ENCODE measurements around the gene CDK14. TPM values are rescaled to one million over a fixed set of nuclear protein-coding genes. Genes with fewer than 3 reads are reported as not detected.

The CDK14 gene
- total and polyA plus RNA-seq, 2 donors (not counting 1 experiment from before 2014, with no cell fraction given): 42.1 to 167 TPM

GRCh38 chr7:90839316-90839715 lies 243.2 kb downstream of the CDK14 start:
- no peak overlapping the region for H3K4me2 ChIP-seq (replicated peaks; ENCODE audit: low read depth, low read length, poor library complexity, severe bottlenecking)
- H3K9ac ChIP-seq (ENCODE audit: low read length): no peak overlapping the region
- ChIA-PET POLR2A (no interaction called here), CTCF (no interaction called here)
- no peaks in the 10 kb centered on the region for H3K27me3 ChIP-seq (replicated peaks in 1 of 4; ENCODE audit: control extremely low read depth in 1 of 4, control insufficient read depth in 3 of 4, insufficient read depth in 4 of 4, low read length in 3 of 4)
- no CpG with 5 or more reads among the region's 1 CpG for WGBS (ENCODE audit: insufficient coverage)
- H3K27ac Mint-ChIP-seq: no peak overlapping the region
- TF ChIP-seq, protein P1, sequence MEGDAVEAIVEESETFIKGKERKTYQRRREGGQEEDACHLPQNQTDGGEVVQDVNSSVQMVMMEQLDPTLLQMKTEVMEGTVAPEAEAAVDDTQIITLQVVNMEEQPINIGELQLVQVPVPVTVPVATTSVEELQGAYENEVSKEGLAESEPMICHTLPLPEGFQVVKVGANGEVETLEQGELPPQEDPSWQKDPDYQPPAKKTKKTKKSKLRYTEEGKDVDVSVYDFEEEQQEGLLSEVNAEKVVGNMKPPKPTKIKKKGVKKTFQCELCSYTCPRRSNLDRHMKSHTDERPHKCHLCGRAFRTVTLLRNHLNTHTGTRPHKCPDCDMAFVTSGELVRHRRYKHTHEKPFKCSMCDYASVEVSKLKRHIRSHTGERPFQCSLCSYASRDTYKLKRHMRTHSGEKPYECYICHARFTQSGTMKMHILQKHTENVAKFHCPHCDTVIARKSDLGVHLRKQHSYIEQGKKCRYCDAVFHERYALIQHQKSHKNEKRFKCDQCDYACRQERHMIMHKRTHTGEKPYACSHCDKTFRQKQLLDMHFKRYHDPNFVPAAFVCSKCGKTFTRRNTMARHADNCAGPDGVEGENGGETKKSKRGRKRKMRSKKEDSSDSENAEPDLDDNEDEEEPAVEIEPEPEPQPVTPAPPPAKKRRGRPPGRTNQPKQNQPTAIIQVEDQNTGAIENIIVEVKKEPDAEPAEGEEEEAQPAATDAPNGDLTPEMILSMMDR (IDR thresholded peaks at IDR 0.05): no peak
- peaks cover 0 to 13% (median 9%) of the 10 kb centered on the region in 3 donors for H3K9me3 ChIP-seq (ENCODE audit: control extremely low read depth in 1 of 3, control insufficient read depth in 2 of 3, insufficient read depth in 1 of 3, low read length in 2 of 3)
- DNase-seq: no peak
- H2AFZ ChIP-seq (ENCODE audit: insufficient read depth, low read depth, low read length, poor library complexity, severe bottlenecking): no peak overlapping the region
- H3K36me3 ChIP-seq (replicated peaks in 1 of 2; ENCODE audit: control extremely low read depth in 1 of 2, control insufficient read depth in 1 of 2, extremely low read depth in 1 of 2, insufficient read depth in 2 of 2, low read length in 1 of 2): peaks cover 0 to 6% of the 10 kb centered on the region in 2 experiments
- H3K4me1 Mint-ChIP-seq: peaks cover 46% of the 10 kb centered on the region
- no peak overlapping the region for H3K4me3 ChIP-seq (ENCODE audit: control extremely low read depth in 1 of 5, extremely low read depth in 1 of 5, insufficient read depth in 1 of 5, low read depth in 2 of 5, low read length in 4 of 5)
- H3K4me3 Mint-ChIP-seq: no peak overlapping the region
- H3K27me3 Mint-ChIP-seq: no peaks in the 10 kb centered on the region
- intact Hi-C loops (cut with micrococcal nuclease): no loop called here
- peaks cover 5 to 15% of the 10 kb centered on the region in 2 donors for H3K4me1 ChIP-seq (ENCODE audit: control insufficient read depth in 2 of 2, insufficient read depth in 2 of 2, low read length in 2 of 2)
- ATAC-seq (ENCODE audit: low read depth): no peak
- H3K9me3 Mint-ChIP-seq (ENCODE audit: insufficient read depth): peaks cover 3% of the 10 kb centered on the region
- no peak overlapping the region for H3K27ac ChIP-seq (ENCODE audit: low read length in 2 of 2)
- H3K79me2 ChIP-seq (ENCODE audit: control insufficient read depth, insufficient read depth, low read length): peaks cover 38% of the 10 kb centered on the region
- peaks cover 24% of the 10 kb centered on the region for H4K20me1 ChIP-seq (ENCODE audit: control insufficient read depth, insufficient read depth, low read length, poor library complexity, severe bottlenecking)

DNA sequence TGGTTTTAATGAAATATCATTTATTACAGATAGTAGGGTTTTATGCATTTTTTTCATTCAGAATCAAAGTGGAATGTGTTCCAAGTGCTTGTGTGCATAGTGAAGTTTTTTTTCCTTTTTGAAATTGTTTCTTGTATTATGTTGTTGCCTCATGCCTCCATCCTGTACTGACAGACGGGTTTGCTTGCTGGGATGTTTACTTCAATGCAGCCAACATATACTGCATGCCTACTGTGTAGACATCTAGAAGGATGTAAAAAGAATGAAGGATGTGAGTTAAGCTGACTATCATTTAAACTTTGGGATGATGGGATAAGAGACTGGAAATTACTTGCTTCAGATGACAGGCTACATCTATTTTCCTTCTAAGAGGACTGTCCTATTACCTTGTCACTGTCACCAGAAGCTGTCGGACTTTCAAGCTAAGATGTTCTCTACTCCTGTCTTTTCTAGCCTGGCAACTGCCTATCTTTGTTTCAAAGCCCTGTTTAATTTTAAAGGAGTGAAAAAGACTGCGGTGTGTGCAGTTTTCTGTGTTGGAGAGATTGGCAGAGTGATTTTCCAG lies 243.7 kb downstream of the CDK14 start:
- DNase-seq (no peak), ATAC-seq (ENCODE audit: low read depth) (no peak)
- Mint-ChIP-seq H3K27me3 (no peaks in the 10 kb centered on the region), H3K4me3 (no peak overlapping the region), H3K27ac (no peak overlapping the region), H3K4me1 (peaks cover 50% of the 10 kb centered on the region), H3K9me3 (ENCODE audit: insufficient read depth) (peaks cover 3% of the 10 kb centered on the region)
- Histone ChIP-seq H3K9ac (ENCODE audit: low read length) (no peak overlapping the region), H3K4me1 (ENCODE audit: control insufficient read depth in 2 of 2, insufficient read depth in 2 of 2, low read length in 2 of 2) (peaks cover 5 to 15% of the 10 kb centered on the region in 2 donors), H4K20me1 (ENCODE audit: control insufficient read depth, insufficient read depth, low read length, poor library complexity, severe bottlenecking) (peaks cover 19% of the 10 kb centered on the region), H3K9me3 (ENCODE audit: control extremely low read depth in 1 of 3, control insufficient read depth in 2 of 3, insufficient read depth in 1 of 3, low read length in 2 of 3) (peaks cover 0 to 13% (median 9%) of the 10 kb centered on the region in 3 donors), H3K4me3 (ENCODE audit: control extremely low read depth in 1 of 5, extremely low read depth in 1 of 5, insufficient read depth in 1 of 5, low read depth in 2 of 5, low read length in 4 of 5) (no peak overlapping the region), H3K36me3 (replicated peaks in 1 of 2; ENCODE audit: control extremely low read depth in 1 of 2, control insufficient read depth in 1 of 2, extremely low read depth in 1 of 2, insufficient read depth in 2 of 2, low read length in 1 of 2) (peaks cover 0 to 6% of the 10 kb centered on the region in 2 experiments), H3K79me2 (ENCODE audit: control insufficient read depth, insufficient read depth, low read length) (peaks cover 43% of the 10 kb centered on the region), H2AFZ (ENCODE audit: insufficient read depth, low read depth, low read length, poor library complexity, severe bottlenecking) (no peak overlapping the region), H3K27ac (ENCODE audit: low read length in 2 of 2) (no peak overlapping the region), H3K27me3 (replicated peaks in 1 of 4; ENCODE audit: control extremely low read depth in 1 of 4, control insufficient read depth in 3 of 4, insufficient read depth in 4 of 4, low read length in 3 of 4) (no peaks in the 10 kb centered on the region), H3K4me2 (replicated peaks; ENCODE audit: low read depth, low read length, poor library complexity, severe bottlenecking) (no peak overlapping the region)
- TF ChIP-seq, protein P1 (IDR thresholded peaks at IDR 0.05): no peak
- no peak for TF ChIP-seq EZH2 (IDR thresholded peaks at IDR 0.05; ENCODE audit: borderline replicate concordance, insufficient read depth, low read depth, low read length, poor library complexity, severe bottlenecking)
- POLR2A ChIA-PET: no interaction called here
- intact Hi-C loops (cut with micrococcal nuclease): loop anchor here (5.0 kb wide), 1 partner anchor 38 kb away; no protein-coding TSS in a partner anchor
- WGBS (ENCODE audit: insufficient coverage): 100% methylated on average over 2 of the region's 3 CpGs
- CTCF ChIA-PET: no interaction called here
